Osteoblast (primary cell): ENCODE data around the gene TTLL5. TPM values are rescaled to one million over a fixed set of nuclear protein-coding genes. Genes with fewer than 3 reads are reported as not detected.
A peak's percentile ranks its signal among the peaks of the same experiment; 100 is the strongest.

Experiments
- DNase-seq: peaks from one replicate; pipeline ENCODE4 v3.0.0; 2011; ENCODE audit warnings: low spot score, mixed read lengths; ENCODE audit not compliant: insufficient read length; ENCODE audit errors: missing footprints
- H2AFZ ChIP-seq: 2 replicates; pipeline ENCODE4 v1.6.0; 2011; ENCODE audit warnings: mild to moderate bottlenecking, low read length
- H3K27ac ChIP-seq: 2 replicates; pipeline ENCODE4 v1.5.1; 2011; ENCODE audit warnings: mild to moderate bottlenecking, low read depth, low read length, moderate library complexity
- H3K27me3 ChIP-seq: 2 replicates; pipeline ENCODE4 v1.6.0; 2012; ENCODE audit warnings: mild to moderate bottlenecking, control low read depth, inconsistent platforms, low read length, moderate library complexity; ENCODE audit not compliant: insufficient read depth
- H3K36me3 ChIP-seq: 2 replicates; pipeline ENCODE4 v1.5.1; 2011; ENCODE audit warnings: mild to moderate bottlenecking, low read length, control low read depth, moderate library complexity; ENCODE audit not compliant: insufficient read depth
- H3K4me1 ChIP-seq: 2 replicates; pipeline ENCODE4 v1.5.1; 2011; ENCODE audit warnings: mild to moderate bottlenecking, low read length, control low read depth, moderate library complexity; ENCODE audit not compliant: insufficient read depth
- H3K4me2 ChIP-seq: 2 replicates; pipeline ENCODE4 v1.6.0; 2011; ENCODE audit warnings: mild to moderate bottlenecking, low read length; ENCODE audit not compliant: insufficient read depth
- H3K4me3 ChIP-seq: fragments of 200-600 bp; sonication (generic); 3 replicates; pipeline ENCODE4 v1.5.1; 2012; ENCODE audit warnings: mild to moderate bottlenecking, low read length, inconsistent platforms; ENCODE audit not compliant: insufficient read depth
- H3K79me2 ChIP-seq: 2 replicates; pipeline ENCODE4 v1.6.0; 2012; ENCODE audit warnings: mild to moderate bottlenecking, low read length, control low read depth, inconsistent platforms; ENCODE audit not compliant: insufficient read depth
- H3K9me3 ChIP-seq: 2 replicates; pipeline ENCODE4 v1.5.1; 2011; ENCODE audit warnings: low read depth, low read length, control low read depth
- H4K20me1 ChIP-seq: 2 replicates; pipeline ENCODE4 v1.6.0; 2012; ENCODE audit warnings: mild to moderate bottlenecking, low read length, control low read depth; ENCODE audit not compliant: insufficient read depth
- total RNA-seq: library from RNA; depleted of rRNA; stranded (reverse); fragments of >200 nt; gene quantifications from 2 replicates; pipeline ENCODE4 v1.2.3, GENCODE V29; 2012
- TF ChIP-seq, protein P1 (sequence below): IDR thresholded peaks from 2 replicates; pipeline ENCODE4 v1.5.1; 2011; ENCODE audit warnings: mild to moderate bottlenecking, low read depth, low read length, moderate library complexity; ENCODE audit errors: extremely low read depth

The TTLL5 gene
- total RNA-seq, 1 donor, result 30.4 TPM

DNA sequence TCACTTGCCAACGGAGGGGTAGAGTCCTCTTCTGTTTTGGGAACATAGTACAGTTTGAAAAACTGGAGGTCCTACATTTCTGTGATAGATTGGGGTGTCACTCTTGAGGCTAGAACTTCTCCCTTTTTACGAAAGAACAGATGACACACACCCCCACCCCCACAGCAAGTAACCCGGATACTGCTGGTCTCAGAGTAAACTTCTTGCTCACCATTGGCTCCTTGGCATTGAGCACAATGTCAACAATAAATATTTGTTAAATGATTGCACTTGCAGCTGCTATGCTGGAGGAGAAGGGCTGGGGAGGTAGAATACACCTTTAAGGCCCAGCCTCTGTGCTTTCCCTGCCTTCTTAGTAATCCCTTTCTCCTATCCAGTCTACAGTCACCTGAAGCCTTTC, 170.9 kb downstream of the TTLL5 start:
- Histone ChIP-seq H4K20me1 (no peaks in the 10 kb centered on the region), H3K9me3 (no peaks in the 10 kb centered on the region), H2AFZ (no peak overlapping the region), H3K36me3 (no peaks in the 10 kb centered on the region), H3K4me3 (no peak overlapping the region), H3K4me2 (peak overlapping the region; percentile 43), H3K27ac (peak overlapping the region; percentile 56), H3K79me2 (no peaks in the 10 kb centered on the region), H3K4me1 (peaks cover 27% of the 10 kb centered on the region), H3K27me3 (no peaks in the 10 kb centered on the region)
- no peak for DNase-seq
- TF ChIP-seq, protein P1, sequence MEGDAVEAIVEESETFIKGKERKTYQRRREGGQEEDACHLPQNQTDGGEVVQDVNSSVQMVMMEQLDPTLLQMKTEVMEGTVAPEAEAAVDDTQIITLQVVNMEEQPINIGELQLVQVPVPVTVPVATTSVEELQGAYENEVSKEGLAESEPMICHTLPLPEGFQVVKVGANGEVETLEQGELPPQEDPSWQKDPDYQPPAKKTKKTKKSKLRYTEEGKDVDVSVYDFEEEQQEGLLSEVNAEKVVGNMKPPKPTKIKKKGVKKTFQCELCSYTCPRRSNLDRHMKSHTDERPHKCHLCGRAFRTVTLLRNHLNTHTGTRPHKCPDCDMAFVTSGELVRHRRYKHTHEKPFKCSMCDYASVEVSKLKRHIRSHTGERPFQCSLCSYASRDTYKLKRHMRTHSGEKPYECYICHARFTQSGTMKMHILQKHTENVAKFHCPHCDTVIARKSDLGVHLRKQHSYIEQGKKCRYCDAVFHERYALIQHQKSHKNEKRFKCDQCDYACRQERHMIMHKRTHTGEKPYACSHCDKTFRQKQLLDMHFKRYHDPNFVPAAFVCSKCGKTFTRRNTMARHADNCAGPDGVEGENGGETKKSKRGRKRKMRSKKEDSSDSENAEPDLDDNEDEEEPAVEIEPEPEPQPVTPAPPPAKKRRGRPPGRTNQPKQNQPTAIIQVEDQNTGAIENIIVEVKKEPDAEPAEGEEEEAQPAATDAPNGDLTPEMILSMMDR, result no peak

DNA sequence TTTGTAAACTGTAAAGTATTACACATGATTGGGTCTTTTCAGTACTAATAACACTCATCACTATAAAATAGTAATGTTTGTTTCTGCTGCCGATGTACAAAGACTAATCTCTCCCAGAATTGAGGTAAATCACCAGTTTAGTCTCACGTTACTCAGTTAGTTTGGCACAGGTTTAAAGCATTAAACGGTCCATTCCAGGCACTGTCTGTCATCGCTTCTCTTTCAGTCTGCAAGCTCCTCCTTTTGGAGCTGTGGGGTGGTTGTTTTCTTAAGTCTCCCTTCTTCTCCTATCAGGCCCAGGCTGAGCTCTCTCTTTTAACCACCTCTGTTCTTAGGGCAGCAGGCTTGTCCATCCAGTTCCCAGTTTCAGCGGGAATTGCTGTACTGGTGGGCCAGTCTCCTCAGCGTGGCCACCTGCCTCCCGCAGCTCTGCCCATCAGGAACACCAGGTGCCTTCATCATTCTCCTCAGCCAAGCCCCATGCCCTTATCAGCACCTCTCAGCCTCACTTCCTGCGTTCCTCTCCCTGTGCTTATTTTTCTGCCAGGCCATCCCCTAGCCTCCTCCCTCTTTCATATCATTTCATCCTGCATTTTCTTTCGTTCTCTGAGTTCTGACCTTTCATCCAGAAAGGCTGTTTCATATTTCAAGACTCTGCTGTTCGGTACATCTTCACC, 171.7 kb downstream of the TTLL5 start:
- H3K36me3 ChIP-seq, result no peaks in the 10 kb centered on the region
- H3K4me3 ChIP-seq, result no peak overlapping the region
- H3K27me3 ChIP-seq, result no peaks in the 10 kb centered on the region
- no peaks in the 10 kb centered on the region for H3K9me3 ChIP-seq
- H4K20me1 ChIP-seq, result no peaks in the 10 kb centered on the region
- no peak overlapping the region for H2AFZ ChIP-seq
- peak overlapping the region; percentile 11 for H3K4me2 ChIP-seq
- H3K27ac ChIP-seq, result peak overlapping the region; percentile 56
- no peaks in the 10 kb centered on the region for H3K79me2 ChIP-seq
- no peak for DNase-seq
- peaks cover 31% of the 10 kb centered on the region for H3K4me1 ChIP-seq
- TF ChIP-seq, protein P1, result no peak

DNA sequence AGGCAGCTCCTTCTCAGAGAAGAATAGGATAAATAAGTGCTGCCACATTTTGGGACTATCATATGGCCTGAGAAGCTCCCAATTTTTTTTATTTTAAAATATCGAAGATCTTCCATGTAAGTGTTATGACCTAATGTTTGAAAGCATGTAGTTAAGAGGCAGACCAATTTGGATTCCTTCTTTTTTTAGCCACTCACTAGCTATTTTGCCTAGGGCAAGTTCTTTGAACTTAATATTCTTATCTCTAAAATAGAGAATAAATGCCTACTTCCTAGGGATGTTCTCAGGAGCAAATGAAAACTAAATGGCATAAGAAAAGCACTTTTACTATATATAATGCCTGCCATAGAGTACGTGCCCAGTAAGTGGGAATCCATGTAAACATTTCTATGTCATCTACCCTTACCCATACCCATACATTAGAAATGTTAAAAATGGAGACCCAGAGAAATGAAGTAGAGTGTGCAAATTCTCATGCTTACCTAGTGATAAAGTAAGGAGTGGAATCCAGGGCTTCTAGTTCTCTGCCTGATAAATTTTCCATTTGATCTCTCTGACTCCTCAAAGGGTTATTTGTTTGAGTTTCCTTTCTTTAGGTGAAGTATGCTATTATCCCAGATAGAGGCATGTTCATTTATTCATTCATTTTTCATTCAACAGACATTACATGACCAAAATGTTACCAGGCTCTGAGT, 172.4 kb downstream of the TTLL5 start:
- Histone ChIP-seq H3K9me3 (no peaks in the 10 kb centered on the region), H3K36me3 (no peaks in the 10 kb centered on the region), H3K79me2 (no peaks in the 10 kb centered on the region), H2AFZ (no peak overlapping the region), H3K4me1 (peaks cover 31% of the 10 kb centered on the region), H4K20me1 (no peaks in the 10 kb centered on the region), H3K27me3 (no peaks in the 10 kb centered on the region), H3K4me3 (no peak overlapping the region), H3K27ac (peak overlapping the region; percentile 55), H3K4me2 (no peak overlapping the region)
- no peak for DNase-seq
- TF ChIP-seq, protein P1, result no peak

GRCh38 chr14:75835156-75835725, 174.2 kb downstream of the TTLL5 start:
- Histone ChIP-seq H3K9me3 (no peaks in the 10 kb centered on the region), H3K36me3 (no peaks in the 10 kb centered on the region), H3K27ac (no peak overlapping the region), H3K4me1 (peaks cover 31% of the 10 kb centered on the region), H3K27me3 (no peaks in the 10 kb centered on the region), H3K4me2 (no peak overlapping the region), H3K4me3 (no peak overlapping the region), H4K20me1 (no peaks in the 10 kb centered on the region), H2AFZ (no peak overlapping the region), H3K79me2 (no peaks in the 10 kb centered on the region)
- no peak for DNase-seq
- TF ChIP-seq, protein P1, result no peak
